NT2/D1 (cell line): ENCODE results near the gene DDX39A.
"Not testable (repeated sequence)": the region's sequence is repeated elsewhere in the genome, so short reads cannot be mapped to it uniquely, and the experiment has no call there.

Experiments used
- DNase-seq: peaks from one replicate; pipeline ENCODE4 v3.0.0-alpha.2; 2011; ENCODE audit warnings: low read depth, low spot score
- H3K27me3 ChIP-seq: 2 replicates; pipeline ENCODE4 v1.6.0; 2011; ENCODE audit warnings: mild to moderate bottlenecking; ENCODE audit not compliant: insufficient read length, insufficient read depth
- H3K36me3 ChIP-seq: 2 replicates; pipeline ENCODE4 v1.6.1; 2011; ENCODE audit warnings: mild to moderate bottlenecking, low read length, mixed read lengths; ENCODE audit not compliant: insufficient read depth, insufficient read length
- H3K4me1 ChIP-seq: 2 replicates; pipeline ENCODE4 v1.5.1; 2011; ENCODE audit not compliant: insufficient read depth, insufficient read length
- H3K4me3 ChIP-seq: 2 replicates; pipeline ENCODE4 v1.5.1; 2011; ENCODE audit warnings: low read depth; ENCODE audit not compliant: insufficient read length
- H3K9ac ChIP-seq: 2 replicates; pipeline ENCODE4 v1.6.0; 2011; ENCODE audit warnings: low read depth; ENCODE audit not compliant: insufficient read length
- H3K9me3 ChIP-seq: 2 replicates; pipeline ENCODE4 v1.5.1; 2011; ENCODE audit warnings: mild to moderate bottlenecking, low read length; ENCODE audit not compliant: insufficient read depth
- SUZ12 ChIP-seq: IDR thresholded peaks from 2 replicates; pipeline ENCODE4 v1.6.1; 2011; ENCODE audit not compliant: insufficient read length, insufficient read depth; ENCODE audit errors: extremely low read depth
- YY1 ChIP-seq: IDR thresholded peaks from 2 replicates; pipeline ENCODE4 v1.6.1; 2011; ENCODE audit not compliant: insufficient read length, insufficient read depth
- ZNF274 ChIP-seq: IDR thresholded peaks from 2 replicates; pipeline ENCODE4 v1.6.1; 2011; ENCODE audit warnings: mild to moderate bottlenecking, low read depth, low read length

DDX39A gene

GRCh38 chr19:14419106-14419813 lies at the start of gene DDX39A:
DDX39A (minus strand) TSS chr19:14419341; CDS start chr19:14413220, 6,121 bp downstream.
- H3K9ac ChIP-seq, result peak within 1 kb of the TSS; percentile 95
- peaks cover 17% of the 10 kb centered on the region for H3K4me1 ChIP-seq
- no peak for TF ChIP-seq SUZ12
- TF ChIP-seq YY1, result peak; percentile 84
- TF ChIP-seq ZNF274, result no peak
- peak within 1 kb of the TSS; percentile 90 for H3K4me3 ChIP-seq
- peaks cover 25% of the 10 kb centered on the region for H3K36me3 ChIP-seq
- no peaks in the 10 kb centered on the region for H3K27me3 ChIP-seq
- DNase-seq, result peak; percentile 98
- H3K9me3 ChIP-seq, result no peaks in the 10 kb centered on the region

GRCh38 chr19:14467816-14468215 lies 48.7 kb upstream of the DDX39A start:
- peaks cover 41% of the 10 kb centered on the region for H3K36me3 ChIP-seq

GRCh38 chr19:14467391-14467790 lies 48.2 kb upstream of the DDX39A start:
- Histone ChIP-seq H3K36me3 (peaks cover 41% of the 10 kb centered on the region), H3K4me1 (peaks cover 2% of the 10 kb centered on the region), H3K4me3 (no peak overlapping the region), H3K9me3 (no peaks in the 10 kb centered on the region), H3K27me3 (no peaks in the 10 kb centered on the region), H3K9ac (peak overlapping the region; percentile 21)
- DNase-seq, result no peak
- TF ChIP-seq SUZ12 (no peak), ZNF274 (no peak), YY1 (no peak)

More at GRCh38 chr19:14467816-14468215, 48.7 kb upstream of the DDX39A start:
- no peak overlapping the region for H3K4me3 ChIP-seq
- peaks cover 3% of the 10 kb centered on the region for H3K4me1 ChIP-seq
- no peak for TF ChIP-seq SUZ12
- no peak for TF ChIP-seq ZNF274
- no peak for TF ChIP-seq YY1
- no peaks in the 10 kb centered on the region for H3K9me3 ChIP-seq
- DNase-seq, result no peak
- no peaks in the 10 kb centered on the region for H3K27me3 ChIP-seq
- H3K9ac ChIP-seq, result no peak overlapping the region

- Histone ChIP-seq H3K27me3 (no peaks in the 10 kb centered on the region), H3K36me3 (peaks cover 32% of the 10 kb centered on the region), H3K9me3 (no peaks in the 10 kb centered on the region)
Measured at GRCh38 chr19:14463747-14464146, 44.6 kb upstream of the DDX39A start.

GRCh38 chr19:14462401-14462800 lies 43.3 kb upstream of the DDX39A start:
- not testable (repeated sequence) for H3K9ac ChIP-seq, H3K4me3 ChIP-seq, DNase-seq, H3K9me3 ChIP-seq, H3K4me1 ChIP-seq, H3K27me3 ChIP-seq
- peaks cover 30% of the 10 kb centered on the region for H3K36me3 ChIP-seq

More at GRCh38 chr19:14463747-14464146, 44.6 kb upstream of the DDX39A start:
- Histone ChIP-seq H3K9ac (peak overlapping the region; percentile 8), H3K4me3 (no peak overlapping the region), H3K4me1 (peaks cover 2% of the 10 kb centered on the region)
- TF ChIP-seq SUZ12 (no peak), ZNF274 (no peak), YY1 (no peak)
- no peak for DNase-seq

- Histone ChIP-seq H3K4me1 (peaks cover 2% of the 10 kb centered on the region), H3K36me3 (peaks cover 30% of the 10 kb centered on the region), H3K4me3 (no peak overlapping the region), H3K27me3 (no peaks in the 10 kb centered on the region), H3K9me3 (no peaks in the 10 kb centered on the region), H3K9ac (no peak overlapping the region)
- no peak for DNase-seq
- no peak for TF ChIP-seq YY1
- TF ChIP-seq ZNF274, result no peak
- TF ChIP-seq SUZ12, result no peak
Measured at GRCh38 chr19:14460935-14461334, 41.8 kb upstream of the DDX39A start.

GRCh38 chr19:14459703-14460102 lies 40.6 kb upstream of the DDX39A start:
- no peak overlapping the region for H3K9ac ChIP-seq
- H3K4me1 ChIP-seq, result peaks cover 2% of the 10 kb centered on the region
- no peak for DNase-seq
- TF ChIP-seq YY1 (no peak), ZNF274 (no peak), SUZ12 (no peak)
- H3K9me3 ChIP-seq, result no peaks in the 10 kb centered on the region
- H3K27me3 ChIP-seq, result no peaks in the 10 kb centered on the region
- peaks cover 30% of the 10 kb centered on the region for H3K36me3 ChIP-seq
- H3K4me3 ChIP-seq, result no peak overlapping the region

- peaks cover 37% of the 10 kb centered on the region for H3K36me3 ChIP-seq
- not testable (repeated sequence) for H3K9ac ChIP-seq, H3K27me3 ChIP-seq, DNase-seq, H3K4me3 ChIP-seq, H3K4me1 ChIP-seq, H3K9me3 ChIP-seq
Measured at GRCh38 chr19:14452303-14452702, 33.2 kb upstream of the DDX39A start.
